ENCODE results near the gene GAB2.

- TF ChIP-seq CTCF (IDR thresholded peaks at IDR 0.05): no peak
- TF ChIP-seq POLR2A (IDR thresholded peaks at IDR 0.05): no peak
Measured at GRCh38 chr11:78295991-78296930, 121.4 kb downstream of the GAB2 start.

Data from suprapubic skin (tissue), 3 donors.